Adrenal gland (tissue), 12 donors: ENCODE measurements around the gene CARD6. TPM values are rescaled to one million over a fixed set of nuclear protein-coding genes. Genes with fewer than 3 reads are reported as not detected.
"Not testable (repeated sequence)": the region's sequence is repeated elsewhere in the genome, so short reads cannot be mapped to it uniquely, and the experiment has no call there.

Experiments used
- DNase-seq, 7 donors: peaks; one replicate each; pipeline ENCODE4 v3.0.0-alpha.2; 2019 to 2020
- H3K27ac ChIP-seq, 5 donors: fragments of 200-600 bp; sonication (generic) in 4 of 5; 1 replicate in 3 of 5; 2 replicates in 2 of 5; pipeline versions ENCODE4 v1.5.1 to v1.8.0; 2016 to 2020; ENCODE audit warnings: mild to moderate bottlenecking in 1 of 5
- H3K27me3 ChIP-seq: fragments of 200-600 bp; 2 replicates; pipeline ENCODE4 v1.8.0; 2021
- H3K36me3 ChIP-seq, 2 donors: fragments of 200-600 bp; replicated peaks in 1 of 2; 1 replicate in 1 of 2; 2 replicates in 1 of 2; pipeline versions ENCODE4 v1.5.1 to v1.8.0; 2018 to 2022
- H3K4me1 ChIP-seq, 2 donors: fragments of 200-600 bp; replicated peaks in 1 of 2; 1 replicate in 1 of 2; 2 replicates in 1 of 2; pipeline versions ENCODE4 v1.5.1 to v1.8.0; 2018 to 2021
- H3K4me3 ChIP-seq, 4 donors: fragments of 200-600 bp; sonication (generic) in 3 of 4; one replicate each; pipeline ENCODE4 v1.5.1; 2016 to 2018
- H3K9me3 ChIP-seq, 3 donors: fragments of 200-600 bp; sonication (generic) in 1 of 3; replicated peaks in 1 of 3; 1 replicate in 2 of 3; 2 replicates in 1 of 3; pipeline versions ENCODE4 v1.5.1 to v1.8.0; 2016 to 2021
- CTCF ChIP-seq, 6 experiments: fragments of 450-650 bp in 4 of 6; fragments of 200-600 bp in 2 of 6; sonication (generic) in 1 of 6; IDR thresholded peaks; 1 replicate in 5 of 6; 2 replicates in 1 of 6; pipeline versions ENCODE4 v1.5.1 to v1.8.0; 2016 to 2021; ENCODE audit warnings: antibody characterized with exemption in 6 of 6, mild to moderate bottlenecking in 2 of 6, moderate library complexity in 1 of 6
- POLR2A ChIP-seq, 2 donors: fragments of 450-650 bp; IDR thresholded peaks; one replicate each; pipeline ENCODE4 v1.6.1; 2017; ENCODE audit warnings: antibody characterized with exemption in 2 of 2, mild to moderate bottlenecking in 2 of 2, moderate library complexity in 1 of 2
- WGBS, 4 donors: extraction: QIAGEN DNeasy Blood & Tissue Kit in 2 of 4; methylation state at CpG; one replicate each; pipeline versions ENCODE4 v1.1.5 to v1.1.7; 2013 to 2017; 5-methylcytosine and 5-hydroxymethylcytosine counted together
- intact Hi-C, 2 donors: fragments of 100-400 bp; cut with DNase I; formaldehyde crosslinking; loops; one replicate each; pipeline versions ENCODE4 v1.14.1 to v1.15.0; 2022 to 2023
- polyA plus RNA-seq, 3 donors: library from polyadenylated mRNA; stranded (reverse); fragments of 200-250 nt in 2 of 3; fragments of 350-450 nt in 1 of 3; fragmentation: Illumina TruSeq in 1 of 3; extraction: RNeasy Lipid Tissue Mini Kit (QIAGEN cat#74804) in 1 of 3; gene quantifications; one replicate each; pipeline ENCODE4 v1.2.3, GENCODE V29; 2013 to 2014
- total RNA-seq, 9 donors: library from RNA; depleted of rRNA in 4 of 9; stranded (reverse); fragments of >200 nt in 4 of 9; fragments of 120-200 nt in 1 of 9; fragmentation: NEBNext Ultra II Directional in 1 of 9; extraction: Animal tissue kit (Norgen Biotek cat#: 25700) in 1 of 9; gene quantifications; one replicate each; pipeline versions ENCODE4 v1.1.0 to v1.2.4, GENCODE V29; 2013 to 2023
- donor health status: healthy with polysubstance abuse.
- donor health status: Bipolar disorder and iron deficiency.
- donor health status: DM: yes; HTN: yes; CAD: no.
- donor health status: DM: no; HTN: no; CAD: no.
- donor health status: DM: no; HTN: no; CAD: no.
- donor health status: DM: yes; HTN: yes; CAD: no.

Gene CARD6
- total and polyA plus RNA-seq, 12 donors, result 6.5 to 33.1 (median 27.6) TPM

- no peak overlapping the region for H3K27ac ChIP-seq
- DNase-seq, result no peak
- TF ChIP-seq CTCF (IDR thresholded peaks at IDR 0.05), result no peak
- TF ChIP-seq POLR2A (IDR thresholded peaks at IDR 0.05), result no peak
- H3K27me3 ChIP-seq, result no peaks in the 10 kb centered on the region
- H3K9me3 ChIP-seq, result no peaks in the 10 kb centered on the region
- WGBS, 4 donors, result 91 to 96% (median 94%) methylated on average over 2 of the region's 2 CpGs
- H3K4me1 ChIP-seq, result peaks cover 4 to 11% of the 10 kb centered on the region in 2 donors
- intact Hi-C loops, result no loop called here
- no peaks in the 10 kb centered on the region for H3K36me3 ChIP-seq
- no peak overlapping the region for H3K4me3 ChIP-seq
Observed at GRCh38 chr5:40846371-40846770, 5.2 kb downstream of the CARD6 start.

- Histone ChIP-seq H3K27me3 (no peaks in the 10 kb centered on the region), H3K9me3 (no peaks in the 10 kb centered on the region), H3K36me3 (no peaks in the 10 kb centered on the region), H3K4me3 (no peak overlapping the region), H3K27ac (no peak overlapping the region), H3K4me1 (peaks cover 4 to 7% of the 10 kb centered on the region in 2 donors)
- intact Hi-C loops, result no loop called here
- no peak for DNase-seq
- WGBS, 4 donors, result 88 to 91% (median 90%) methylated on average over 1 of the region's 1 CpG
- TF ChIP-seq POLR2A (IDR thresholded peaks at IDR 0.05) (no peak), CTCF (IDR thresholded peaks at IDR 0.05) (no peak)
Observed at GRCh38 chr5:40847525-40847924, 6.4 kb downstream of the CARD6 start.

GRCh38 chr5:40853632-40854192, 12.5 kb downstream of the CARD6 start:
- H3K4me1 ChIP-seq, result no peaks in the 10 kb centered on the region
- 58 to 77% (median 66%) methylated on average over 4 of the region's 4 CpGs for WGBS, 4 donors
- DNase-seq, result peak in 1 of 7 donors; percentile 14
- no peaks in the 10 kb centered on the region for H3K9me3 ChIP-seq
- H3K27ac ChIP-seq, result no peak overlapping the region
- peaks cover 0 to 5% of the 10 kb centered on the region in 2 donors for H3K36me3 ChIP-seq
- TF ChIP-seq POLR2A (IDR thresholded peaks at IDR 0.05) (no peak), CTCF (IDR thresholded peaks at IDR 0.05) (no peak)
- H3K27me3 ChIP-seq, result no peaks in the 10 kb centered on the region
- intact Hi-C loops, result no loop called here
- no peak overlapping the region for H3K4me3 ChIP-seq

GRCh38 chr5:40860711-40861110, 19.5 kb downstream of the CARD6 start:
- no peaks in the 10 kb centered on the region for H3K4me1 ChIP-seq
- TF ChIP-seq POLR2A (IDR thresholded peaks at IDR 0.05) (no peak), CTCF (IDR thresholded peaks at IDR 0.05) (no peak)
- no peak for DNase-seq
- intact Hi-C loops, result no loop called here
- no peaks in the 10 kb centered on the region for H3K9me3 ChIP-seq
- H3K27ac ChIP-seq, result no peak overlapping the region
- H3K36me3 ChIP-seq, result no peaks in the 10 kb centered on the region
- H3K4me3 ChIP-seq, result no peak overlapping the region
- H3K27me3 ChIP-seq, result no peaks in the 10 kb centered on the region

- H3K4me3 ChIP-seq, H3K27me3 ChIP-seq, intact Hi-C loops, H3K4me1 ChIP-seq, DNase-seq, H3K9me3 ChIP-seq, H3K27ac ChIP-seq, H3K36me3 ChIP-seq: not testable (repeated sequence)
- 89 to 97% (median 94%) methylated on average over 5 of the region's 5 CpGs for WGBS, 4 donors
Observed at GRCh38 chr5:40865004-40865403, 23.8 kb downstream of the CARD6 start.
